Activated T-cell treated with anti-CD3 and anti-CD28 coated beads for 48 hours (primary cell): ENCODE data around the gene ADAT1.
A peak's percentile ranks its signal among the peaks of the same experiment; 100 is the strongest.

ENCODE experiments used
- DNase-seq: peaks from one replicate; pipeline ENCODE4 v3.0.0-alpha.2; 2020; ENCODE audit warnings: low read depth

Gene ADAT1

GRCh38 chr16:75622761-75623605 is at the start of gene ADAT1:
Gene ADAT1 (minus strand): TSS chr16:75623281. CDS start chr16:75620799, 2,482 bp downstream.
- DNase-seq, result peak; percentile 95

- no peak for DNase-seq
Measured at GRCh38 chr16:75667503-75667902, 44.4 kb upstream of the ADAT1 start.

- DNase-seq, result no peak
Measured at GRCh38 chr16:75660726-75661302, 37.7 kb upstream of the ADAT1 start.

GRCh38 chr16:75660321-75660720 is 37.2 kb upstream of the ADAT1 start:
- no peak for DNase-seq

- no peak for DNase-seq
Measured at GRCh38 chr16:75658175-75658574, 35.1 kb upstream of the ADAT1 start.

- DNase-seq, result no peak
Measured at GRCh38 chr16:75653922-75654321, 30.8 kb upstream of the ADAT1 start.

- peak; percentile 79 for DNase-seq
Measured at GRCh38 chr16:75648265-75649076, 25.4 kb upstream of the ADAT1 start.

- peak; percentile 94 for DNase-seq
Measured at GRCh38 chr16:75647492-75648264, 24.6 kb upstream of the ADAT1 start, which contains the start of the genes KARS1 and TERF2IP. Gene KARS1 (minus strand): TSS chr16:75647665. CDS start chr16:75647639, 26 bp downstream. Gene TERF2IP (plus strand): TSS chr16:75647773. CDS start chr16:75647883, 110 bp downstream.

- DNase-seq, result no peak
Measured at GRCh38 chr16:75647112-75647491, 24.0 kb upstream of the ADAT1 start.

- no peak for DNase-seq
Measured at GRCh38 chr16:75644240-75645012, 21.3 kb upstream of the ADAT1 start.

- no peak for DNase-seq
Measured at GRCh38 chr16:75640598-75640997, 17.5 kb upstream of the ADAT1 start.

GRCh38 chr16:75635036-75635435 is 12.0 kb upstream of the ADAT1 start:
- no peak for DNase-seq

- no peak for DNase-seq
Measured at GRCh38 chr16:75632857-75633256, 9.8 kb upstream of the ADAT1 start.

GRCh38 chr16:75630052-75630451 is 7.0 kb upstream of the ADAT1 start:
- DNase-seq, result no peak

GRCh38 chr16:75629132-75629531 is 6.1 kb upstream of the ADAT1 start:
- no peak for DNase-seq

- DNase-seq, result no peak
Measured at GRCh38 chr16:75628351-75628750, 5.3 kb upstream of the ADAT1 start.

GRCh38 chr16:75627851-75628250 is 4.8 kb upstream of the ADAT1 start:
- DNase-seq, result no peak

- DNase-seq, result no peak
Measured at GRCh38 chr16:75626806-75627205, 3.7 kb upstream of the ADAT1 start.

- DNase-seq, result no peak
Measured at GRCh38 chr16:75624921-75625334, 1.8 kb upstream of the ADAT1 start.

- DNase-seq, result no peak
Measured at GRCh38 chr16:75621170-75621477, 2.0 kb downstream of the ADAT1 start.
